ENCODE results near the gene ZNF268.
"Not testable (repeated sequence)": the region's sequence is repeated elsewhere in the genome, so short reads cannot be mapped to it uniquely, and the experiment has no call there.

The ZNF268 gene

GRCh38 chr12:133227281-133227852 is 46.1 kb downstream of the ZNF268 start:
- no peak for DNase-seq

- DNase-seq, result no peak
Observed at GRCh38 chr12:133231001-133231400, 49.7 kb downstream of the ZNF268 start.

GRCh38 chr12:133233006-133233405 is 51.7 kb downstream of the ZNF268 start:
- DNase-seq, result no peak

DNA sequence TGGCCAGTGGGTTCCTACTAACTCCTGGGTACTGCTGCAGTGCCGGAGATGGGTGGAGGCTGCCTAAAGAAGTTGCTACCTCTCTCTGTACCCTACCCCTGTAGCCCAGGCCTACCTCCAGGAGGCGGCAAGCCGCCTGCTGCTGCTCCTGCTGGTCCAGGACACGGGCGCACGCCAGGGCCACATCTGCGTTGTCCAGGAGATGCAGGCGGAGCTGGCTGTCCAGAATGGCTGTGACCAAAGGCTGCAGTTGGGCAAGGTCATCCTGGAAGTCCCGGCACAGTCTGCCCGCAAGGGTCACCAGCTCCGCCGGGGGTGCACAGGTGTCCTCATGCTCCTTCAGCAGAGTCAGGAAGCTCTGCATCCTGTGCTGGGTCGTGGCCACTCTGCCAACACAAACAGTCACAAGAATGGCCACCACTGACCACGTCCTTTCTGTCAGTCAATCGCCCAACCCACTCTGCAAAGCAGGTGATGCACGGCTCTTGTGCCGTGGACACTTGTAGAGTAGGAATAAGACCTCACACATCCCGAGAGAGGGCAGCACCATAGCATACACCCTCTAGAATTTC is 52.8 kb downstream of the ZNF268 start:
- no peak for DNase-seq

DNA sequence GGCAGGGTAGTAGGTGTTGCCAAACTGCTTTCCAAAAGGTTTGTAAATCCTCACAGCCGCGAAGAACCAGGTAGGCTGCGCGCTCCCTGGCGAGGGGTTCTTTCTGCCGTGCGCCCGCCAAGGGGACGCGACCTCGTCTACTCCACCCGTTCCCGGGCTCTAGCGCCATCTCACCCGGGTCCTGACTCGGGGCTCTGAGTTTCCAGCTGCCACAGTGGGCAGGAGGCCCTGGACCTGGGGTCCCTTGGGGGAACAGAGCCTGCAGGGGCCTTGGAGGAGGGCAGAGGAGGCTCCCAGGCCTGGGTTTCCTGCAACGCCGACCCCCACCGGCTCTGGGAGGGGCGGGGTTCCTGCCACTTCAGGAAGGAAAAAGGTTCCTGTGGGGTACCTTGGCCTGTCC is 53.7 kb downstream of the ZNF268 start:
- DNase-seq, result no peak

DNA sequence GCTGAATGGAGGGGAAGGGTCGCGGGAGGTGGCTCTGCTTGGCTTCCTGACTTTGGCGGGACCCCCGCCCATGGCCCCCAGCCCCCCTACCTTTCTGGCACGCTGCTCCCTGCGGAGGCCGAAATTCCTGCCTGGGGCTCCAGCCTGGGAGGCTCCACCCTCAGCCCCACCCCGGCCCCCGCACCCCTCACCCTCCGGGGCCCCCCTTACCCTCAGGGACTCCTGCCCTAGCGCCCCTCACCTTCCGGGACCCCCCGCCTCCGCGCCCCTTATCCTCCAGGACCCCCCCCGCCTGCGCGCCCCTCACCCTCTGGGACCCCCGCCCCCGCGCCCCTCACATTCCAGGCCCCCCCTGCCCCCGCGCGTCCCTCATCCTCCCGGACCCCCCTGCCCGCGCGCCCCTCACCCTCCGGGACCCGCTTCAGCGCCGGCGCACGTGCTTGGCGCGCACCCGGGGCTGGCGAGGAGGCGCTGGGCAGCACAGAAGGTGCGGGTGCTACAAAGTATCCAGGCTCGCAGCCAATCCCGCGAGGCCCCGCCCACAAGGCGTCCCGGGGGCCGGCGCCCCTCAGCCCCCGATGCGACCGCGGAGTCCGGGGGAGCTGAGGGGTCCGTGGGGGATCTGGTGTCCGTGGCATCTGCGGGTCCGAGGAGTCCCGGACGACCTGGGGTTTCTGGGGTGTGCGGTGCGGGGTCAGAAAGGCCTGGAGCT is 54.3 kb downstream of the ZNF268 start, which contains the start of gene ANHX:
Gene ANHX, minus strand, starts transcription at position 477 of the 712 bp plus-strand sequence. CDS start 1,521 bp downstream, outside the sequence.
- no peak for DNase-seq

GRCh38 chr12:133236144-133236543 is 54.8 kb downstream of the ZNF268 start:
- no peak for DNase-seq

- no peak for DNase-seq
Observed at GRCh38 chr12:133236556-133236955, 55.3 kb downstream of the ZNF268 start.

- DNase-seq, result no peak
Observed at GRCh38 chr12:133251732-133252131, 70.4 kb downstream of the ZNF268 start.

GRCh38 chr12:133255833-133256232 is 74.5 kb downstream of the ZNF268 start:
- not testable (repeated sequence) for DNase-seq

- DNase-seq, result no peak
Observed at GRCh38 chr12:133256321-133256720, 75.0 kb downstream of the ZNF268 start.

GRCh38 chr12:133264173-133264572 is 82.9 kb downstream of the ZNF268 start:
- no peak for DNase-seq
